HepG2 (cell line): ENCODE data around the gene WDR45B. TPM values are rescaled to one million over a fixed set of nuclear protein-coding genes. Genes with fewer than 3 reads are reported as not detected.

Experiments
- ARNT ChIP-seq: fragments of 450-650 bp; IDR thresholded peaks from 2 replicates; pipeline ENCODE4 v1.6.1; 2017
- ATF4 ChIP-seq, 2 experiments: fragments of 450-650 bp in 1 of 2; sonication (generic) in 1 of 2; formaldehyde crosslinking; IDR thresholded peaks; 2 replicates each; pipeline versions ENCODE4 v1.5.0 to v1.8.0; 2020 to 2022; ENCODE audit warnings: mild to moderate bottlenecking in 1 of 2, missing genetic modification reagents in 1 of 2
- ATRX ChIP-seq: sonication (generic); formaldehyde crosslinking; IDR thresholded peaks from 2 replicates; pipeline ENCODE4 v1.4.0; 2020; ENCODE audit warnings: missing genetic modification reagents, borderline replicate concordance
- CENPT ChIP-seq: sonication (generic); formaldehyde crosslinking; IDR thresholded peaks from 2 replicates; pipeline ENCODE4 v1.8.0; 2022; ENCODE audit warnings: low read depth, mild to moderate bottlenecking, moderate library complexity, missing genetic modification reagents
- ELF4 ChIP-seq: sonication (generic); formaldehyde crosslinking; IDR thresholded peaks from 2 replicates; pipeline ENCODE4 v1.5.0; 2020; ENCODE audit warnings: missing genetic modification reagents, mild to moderate bottlenecking, moderate library complexity, borderline replicate concordance
- ETV6 ChIP-seq: sonication (generic); formaldehyde crosslinking; conservative IDR thresholded peaks from 2 replicates; pipeline ENCODE4 v1.4.0; 2020; ENCODE audit warnings: missing genetic modification reagents
- KAT7 ChIP-seq: IDR thresholded peaks from 2 replicates; pipeline ENCODE4 v1.6.1; 2018; ENCODE audit warnings: borderline replicate concordance, missing compliant biosample characterization
- KDM5A ChIP-seq: fragments of 200-600 bp; sonication (generic); IDR thresholded peaks from 2 replicates; pipeline ENCODE4 v1.7.0; 2018; ENCODE audit warnings: antibody characterized with exemption, mild to moderate bottlenecking, low read length, borderline replicate concordance
- MYPOP ChIP-seq: sonication (generic); formaldehyde crosslinking; IDR thresholded peaks from 2 replicates; pipeline ENCODE4 v1.8.1; 2023; ENCODE audit warnings: mild to moderate bottlenecking, moderate library complexity, missing genetic modification reagents
- NR2F2 ChIP-seq: IDR thresholded peaks from 2 replicates; pipeline ENCODE4 v1.6.1; 2012; ENCODE audit warnings: low read depth, inconsistent platforms, borderline replicate concordance
- PCBP2 ChIP-seq: fragments of 200-400 bp; formaldehyde crosslinking; optimal IDR thresholded peaks from 2 replicates; pipeline ENCODE3; 2018; ENCODE audit warnings: low read length, low read depth; ENCODE audit not compliant: poor library complexity, severe bottlenecking
- PRDM4 ChIP-seq: sonication (generic); formaldehyde crosslinking; IDR thresholded peaks from 2 replicates; pipeline ENCODE4 v1.9.0; 2021; ENCODE audit warnings: missing genetic modification reagents, borderline replicate concordance
- SIX1 ChIP-seq: sonication (generic); formaldehyde crosslinking; IDR thresholded peaks from 2 replicates; pipeline ENCODE4 v1.4.0; 2020; ENCODE audit warnings: missing genetic modification reagents, borderline replicate concordance
- ZBTB40 ChIP-seq, 2 experiments: fragments of 450-650 bp in 1 of 2; sonication (generic) in 1 of 2; formaldehyde crosslinking in 1 of 2; IDR thresholded peaks; 2 replicates each; pipeline versions ENCODE4 v1.6.1 to v1.8.0; 2016 to 2022; ENCODE audit warnings: antibody characterized with exemption in 1 of 2, mild to moderate bottlenecking in 1 of 2, missing genetic modification reagents in 1 of 2
- ZNF180 ChIP-seq: sonication (generic); formaldehyde crosslinking; IDR thresholded peaks from 2 replicates; pipeline ENCODE4 v1.4.0; 2020; ENCODE audit warnings: low read depth, missing genetic modification reagents, borderline replicate concordance
- ZSCAN31 ChIP-seq: sonication (generic); formaldehyde crosslinking; IDR thresholded peaks from 2 replicates; pipeline ENCODE4 v1.5.0; 2020; ENCODE audit warnings: low read depth, mild to moderate bottlenecking, missing genetic modification reagents
- polyA plus RNA-seq, 8 experiments: library from polyadenylated mRNA; depleted of rRNA in 3 of 8; stranded (reverse) in 7 of 8; unstranded in 1 of 8; fragments of >200 nt; fragmentation: Illumina TruSeq in 4 of 8; extraction: Trizol in 4 of 8; gene quantifications; 2 replicates each; pipeline versions ENCODE4 v1.2.1 to v1.2.3, GENCODE V29; 2011 to 2016; ENCODE audit warnings: low read depth in 4 of 8, missing spikeins in 1 of 8, mixed read lengths in 1 of 8; ENCODE audit not compliant: insufficient read depth in 1 of 8
- total RNA-seq, 5 experiments: library from RNA; depleted of rRNA; stranded (reverse); fragments of >200 nt; fragmentation: Illumina TruSeq; extraction: Trizol; gene quantifications; 2 replicates each; pipeline ENCODE4 v1.2.3, GENCODE V29; 2016; ENCODE audit warnings: low read depth in 1 of 5

WDR45B gene
- total and polyA plus RNA-seq, 2 of the 13 experiments (the other 11 are each of a cell fraction or from before 2014, with no cell fraction given) = 86.2 to 155 TPM

GRCh38 chr17:82668631-82669099 lies 20.4 kb upstream of the WDR45B start (continued):
- TF ChIP-seq ZBTB40 (IDR thresholded peaks at IDR 0.05) (no peak), ZBTB40 (CRISPR knock-in tag; IDR thresholded peaks at IDR 0.05) (no peak), SIX1 (CRISPR knock-in tag) (no peak), ELF4 (CRISPR knock-in tag) (no peak), ATRX (CRISPR knock-in tag) (no peak), PRDM4 (CRISPR knock-in tag) (no peak), CENPT (CRISPR knock-in tag) (peak; percentile 41; the same call in 1 of the 2 replicates), ARNT (no peak), KAT7 (0 out of 2 replicates have a peak, but pooled peaks have one; percentile 61), ZSCAN31 (CRISPR knock-in tag) (peak; percentile 69; the same call in 1 of the 2 replicates), ETV6 (CRISPR knock-in tag) (no peak), PCBP2 (no peak), ZNF180 (CRISPR knock-in tag) (no peak), MYPOP (CRISPR knock-in tag) (no peak), ATF4 (CRISPR knock-in tag; IDR thresholded peaks at IDR 0.05) (no peak), NR2F2 (no peak), KDM5A (no peak)
